Ascending aorta (tissue), 2 donors: ENCODE results near the gene ACMSD. TPM values are rescaled to one million over a fixed set of nuclear protein-coding genes. Genes with fewer than 3 reads are reported as not detected.
"Not testable (repeated sequence)": the region's sequence is repeated elsewhere in the genome, so short reads cannot be mapped to it uniquely, and the experiment has no call there.

Source experiments
- DNase-seq, 2 donors: peaks; one replicate each; pipeline ENCODE4 v3.0.0-alpha.2; 2019; ENCODE audit warnings: low spot score in 2 of 2
- H3K27ac ChIP-seq, 2 donors: fragments of 200-600 bp; sonication (generic); one replicate each; pipeline ENCODE4 v1.5.1; 2016 to 2017; ENCODE audit warnings: mild to moderate bottlenecking in 1 of 2
- H3K27me3 ChIP-seq: fragments of 200-600 bp; sonication (generic); one replicate; pipeline ENCODE4 v1.5.1; 2017
- H3K36me3 ChIP-seq, 2 donors: fragments of 200-600 bp; sonication (generic); one replicate each; pipeline ENCODE4 v1.5.1; 2016
- H3K4me1 ChIP-seq, 2 donors: fragments of 200-600 bp; sonication (generic); one replicate each; pipeline ENCODE4 v1.5.1; 2016 to 2017; ENCODE audit warnings: mild to moderate bottlenecking in 1 of 2
- H3K4me3 ChIP-seq, 2 donors: fragments of 200-600 bp; sonication (generic); one replicate each; pipeline ENCODE4 v1.5.1; 2016 to 2017; ENCODE audit warnings: mild to moderate bottlenecking in 1 of 2
- H3K9me3 ChIP-seq, 2 donors: fragments of 200-600 bp; sonication (generic); one replicate each; pipeline ENCODE4 v1.5.1; 2016
- intact Hi-C: fragments of 100-400 bp; cut with DNase I; formaldehyde crosslinking; loops from one replicate; pipeline ENCODE4 v1.15.1; 2023
- total RNA-seq: library from RNA; depleted of rRNA; stranded (reverse); fragments of >200 nt; gene quantifications from one replicate; pipeline ENCODE4 v1.1.0, GENCODE V29; 2016
- TF ChIP-seq, protein P1 (sequence below), 3 experiments: fragments of 200-600 bp in 2 of 3; fragments of 450-650 bp in 1 of 3; sonication (generic) in 2 of 3; IDR thresholded peaks; one replicate each; pipeline ENCODE4 v1.5.1; 2016 to 2019; ENCODE audit warnings: antibody characterized with exemption in 3 of 3, mild to moderate bottlenecking in 1 of 3, moderate library complexity in 1 of 3

ACMSD gene
- total RNA-seq, 1 donor from 2014 or later, result not detected

DNA sequence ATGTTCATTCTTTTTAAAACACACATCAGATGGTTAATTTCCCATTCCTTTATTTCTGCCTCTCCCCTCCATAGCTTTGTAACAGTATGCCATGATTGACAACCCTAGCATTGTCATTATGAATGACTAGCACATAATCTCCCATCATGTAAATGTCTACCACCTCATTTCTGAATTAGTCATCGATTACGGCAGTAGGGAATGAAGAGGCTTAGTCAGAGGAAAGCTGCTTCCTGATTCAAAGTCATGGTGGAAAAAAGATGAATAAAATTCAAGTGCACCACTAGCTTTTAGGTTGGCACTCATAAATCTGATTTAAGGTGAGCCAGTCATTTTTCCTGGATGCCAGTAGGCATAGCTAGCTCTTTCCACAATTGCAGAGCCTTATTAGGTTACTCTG lies 19.1 kb upstream of the ACMSD start:
- intact Hi-C loops, result no loop called here
- TF ChIP-seq, protein P1, sequence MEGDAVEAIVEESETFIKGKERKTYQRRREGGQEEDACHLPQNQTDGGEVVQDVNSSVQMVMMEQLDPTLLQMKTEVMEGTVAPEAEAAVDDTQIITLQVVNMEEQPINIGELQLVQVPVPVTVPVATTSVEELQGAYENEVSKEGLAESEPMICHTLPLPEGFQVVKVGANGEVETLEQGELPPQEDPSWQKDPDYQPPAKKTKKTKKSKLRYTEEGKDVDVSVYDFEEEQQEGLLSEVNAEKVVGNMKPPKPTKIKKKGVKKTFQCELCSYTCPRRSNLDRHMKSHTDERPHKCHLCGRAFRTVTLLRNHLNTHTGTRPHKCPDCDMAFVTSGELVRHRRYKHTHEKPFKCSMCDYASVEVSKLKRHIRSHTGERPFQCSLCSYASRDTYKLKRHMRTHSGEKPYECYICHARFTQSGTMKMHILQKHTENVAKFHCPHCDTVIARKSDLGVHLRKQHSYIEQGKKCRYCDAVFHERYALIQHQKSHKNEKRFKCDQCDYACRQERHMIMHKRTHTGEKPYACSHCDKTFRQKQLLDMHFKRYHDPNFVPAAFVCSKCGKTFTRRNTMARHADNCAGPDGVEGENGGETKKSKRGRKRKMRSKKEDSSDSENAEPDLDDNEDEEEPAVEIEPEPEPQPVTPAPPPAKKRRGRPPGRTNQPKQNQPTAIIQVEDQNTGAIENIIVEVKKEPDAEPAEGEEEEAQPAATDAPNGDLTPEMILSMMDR (IDR thresholded peaks at IDR 0.05), result no peak
- no peak overlapping the region for H3K27ac ChIP-seq

DNA sequence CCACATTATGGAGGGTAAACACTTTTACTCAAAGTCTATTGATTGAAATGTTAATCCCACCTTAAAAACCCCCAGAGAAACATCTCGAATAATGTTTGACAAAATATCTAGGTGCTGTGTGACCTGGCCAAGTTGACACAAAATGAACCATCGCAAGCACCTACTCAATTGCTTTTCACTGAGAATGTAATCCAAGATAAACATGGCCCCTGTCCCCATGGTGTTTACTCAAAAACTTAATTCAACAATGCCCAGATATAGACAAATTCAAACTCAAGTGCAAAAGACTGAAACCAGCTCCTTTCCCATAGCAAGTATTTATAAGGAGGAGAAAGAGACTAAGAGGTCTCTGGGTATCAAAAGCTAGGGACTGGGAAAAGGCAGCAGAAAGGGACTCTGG lies 15.0 kb upstream of the ACMSD start:
- no peaks in the 10 kb centered on the region for H3K9me3 ChIP-seq
- TF ChIP-seq, protein P1 (IDR thresholded peaks at IDR 0.05), result no peak
- no peaks in the 10 kb centered on the region for H3K4me1 ChIP-seq
- no peaks in the 10 kb centered on the region for H3K27me3 ChIP-seq
- no peaks in the 10 kb centered on the region for H3K36me3 ChIP-seq
- H3K4me3 ChIP-seq, result no peak overlapping the region
- intact Hi-C loops, result no loop called here
- no peak overlapping the region for H3K27ac ChIP-seq
- DNase-seq, result no peak

More for the DNA sequence above, 19.1 kb upstream of the ACMSD start:
- Histone ChIP-seq H3K9me3 (no peaks in the 10 kb centered on the region), H3K4me1 (no peaks in the 10 kb centered on the region), H3K36me3 (no peaks in the 10 kb centered on the region), H3K4me3 (no peak overlapping the region), H3K27me3 (no peaks in the 10 kb centered on the region)
- no peak for DNase-seq

- Histone ChIP-seq H3K4me1 (no peaks in the 10 kb centered on the region), H3K27me3 (no peaks in the 10 kb centered on the region), H3K9me3 (no peaks in the 10 kb centered on the region), H3K4me3 (no peak overlapping the region), H3K36me3 (no peaks in the 10 kb centered on the region), H3K27ac (no peak overlapping the region)
- intact Hi-C loops, result no loop called here
- TF ChIP-seq, protein P1 (IDR thresholded peaks at IDR 0.05), result no peak
- DNase-seq, result no peak
These were observed 14.6 kb upstream of the ACMSD start for GRCh38 chr2:134823832-134824231.

GRCh38 chr2:134825716-134826115 lies 12.7 kb upstream of the ACMSD start:
- H3K27ac ChIP-seq, DNase-seq, H3K9me3 ChIP-seq, H3K4me1 ChIP-seq, H3K27me3 ChIP-seq, H3K36me3 ChIP-seq, H3K4me3 ChIP-seq, intact Hi-C loops: not testable (repeated sequence)

DNA sequence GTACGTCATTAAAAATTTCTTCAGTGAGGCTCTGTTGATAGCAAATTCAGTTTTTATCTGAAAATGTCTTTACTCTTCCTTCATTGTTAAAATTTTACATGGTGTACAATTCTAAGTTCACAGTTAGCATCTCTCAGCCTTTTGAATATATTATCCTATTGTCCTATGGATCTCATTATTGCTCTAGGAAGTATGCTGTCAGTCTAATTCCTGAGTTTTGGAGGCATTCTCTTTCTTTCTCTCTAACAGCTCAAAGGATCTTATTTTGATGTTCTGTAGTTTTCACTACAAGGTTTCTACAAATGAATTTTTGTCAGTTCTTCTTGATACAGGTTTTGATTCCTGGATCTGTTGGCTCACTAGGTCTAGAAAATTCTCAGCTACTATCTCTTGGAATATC lies 2.9 kb upstream of the ACMSD start:
- Histone ChIP-seq H3K9me3 (peaks cover 0 to 8% of the 10 kb centered on the region in 2 donors), H3K4me3 (no peak overlapping the region), H3K27me3 (no peaks in the 10 kb centered on the region), H3K27ac (no peak overlapping the region), H3K4me1 (no peaks in the 10 kb centered on the region), H3K36me3 (no peaks in the 10 kb centered on the region)
- no peak for DNase-seq
- intact Hi-C loops, result no loop called here
- TF ChIP-seq, protein P1 (IDR thresholded peaks at IDR 0.05), result no peak

- H3K9me3 ChIP-seq, result peaks cover 0 to 8% of the 10 kb centered on the region in 2 donors
- no peaks in the 10 kb centered on the region for H3K36me3 ChIP-seq
- no peaks in the 10 kb centered on the region for H3K27me3 ChIP-seq
- no peak overlapping the region for H3K27ac ChIP-seq
- H3K4me3 ChIP-seq, result no peak overlapping the region
- H3K4me1 ChIP-seq, result no peaks in the 10 kb centered on the region
- TF ChIP-seq, protein P1 (IDR thresholded peaks at IDR 0.05), result no peak
- DNase-seq, result no peak
- intact Hi-C loops, result no loop called here
These were observed 1.4 kb upstream of the ACMSD start for GRCh38 chr2:134836986-134837385.
